K562 (cell line): Measurements from ENCODE around the gene OOSP4A. TPM values are rescaled to one million over a fixed set of nuclear protein-coding genes. Genes with fewer than 3 reads are reported as not detected.

ENCODE experiments used
- CEBPB ChIP-seq: fragments of 450-650 bp; IDR thresholded peaks from 2 replicates; pipeline ENCODE4 v1.6.1; 2016; ENCODE audit warnings: missing genetic modification characterization, missing compliant biosample characterization
- DDX20 ChIP-seq: fragments of 450-650 bp; IDR thresholded peaks from 2 replicates; pipeline ENCODE4 v1.6.1; 2016; ENCODE audit warnings: missing genetic modification characterization, low read depth, mild to moderate bottlenecking, missing compliant biosample characterization, moderate library complexity
- DMBX1 ChIP-seq: fragments of 250-450 bp; sonication (Bioruptor Pico); IDR thresholded peaks from 2 replicates; pipeline ENCODE4 v1.8.0; 2022; ENCODE audit warnings: inconsistent platforms, mild to moderate bottlenecking, moderate library complexity, borderline replicate concordance
- E4F1 ChIP-seq: fragments of 250-450 bp; sonication (Bioruptor Pico); IDR thresholded peaks from 2 replicates; pipeline ENCODE4 v1.5.0; 2021; ENCODE audit warnings: mild to moderate bottlenecking, borderline replicate concordance
- EP300 ChIP-seq: IDR thresholded peaks from 2 replicates; pipeline ENCODE4 v1.6.1; 2012; ENCODE audit warnings: low read length, improper control_type of control experiment
- FOXA3 ChIP-seq, 2 experiments: fragments of 450-650 bp in 1 of 2; sonication (generic) in 1 of 2; formaldehyde crosslinking; IDR thresholded peaks in 1 of 2; conservative IDR thresholded peaks in 1 of 2; 2 replicates each; pipeline versions ENCODE4 v1.4.0 to v1.8.0; 2020 to 2022; ENCODE audit warnings: mild to moderate bottlenecking in 2 of 2, missing genetic modification reagents in 1 of 2
- FOXJ2 ChIP-seq: fragments of 200-800 bp; sonication (Bioruptor generic); IDR thresholded peaks from 2 replicates; pipeline ENCODE4 v1.6.1; 2016; ENCODE audit warnings: missing genetic modification characterization, missing compliant biosample characterization
- GTF2A2 ChIP-seq: IDR thresholded peaks from 2 replicates; pipeline ENCODE4 v1.6.1; 2016; ENCODE audit warnings: mild to moderate bottlenecking, missing genetic modification characterization, missing compliant biosample characterization
- MCM5 ChIP-seq: fragments of 450-650 bp; IDR thresholded peaks from 2 replicates; pipeline ENCODE4 v1.6.1; 2016; ENCODE audit warnings: low read depth
- NFRKB ChIP-seq: fragments of 450-650 bp; IDR thresholded peaks from 2 replicates; pipeline ENCODE4 v1.6.1; 2016; ENCODE audit warnings: low read depth
- THAP7 ChIP-seq: fragments of 250-450 bp; sonication (Bioruptor Pico); IDR thresholded peaks from 2 replicates; pipeline ENCODE4 v1.5.0; 2021
- ZFP36 ChIP-seq: fragments of 150-350 bp; IDR thresholded peaks from 2 replicates; pipeline ENCODE4 v1.6.1; 2018; ENCODE audit warnings: low read length, low read depth; ENCODE audit not compliant: partially characterized antibody
- ZKSCAN8 ChIP-seq: fragments of 200-800 bp; sonication (Bioruptor generic); IDR thresholded peaks from 2 replicates; pipeline ENCODE4 v1.6.1; 2016; ENCODE audit warnings: missing genetic modification characterization, missing compliant biosample characterization
- ZNF324 ChIP-seq: fragments of 250-450 bp; sonication (Bioruptor Pico); IDR thresholded peaks from 2 replicates; pipeline ENCODE4 v1.4.0; 2020; ENCODE audit warnings: mild to moderate bottlenecking
- ZNF445 ChIP-seq: fragments of 250-450 bp; sonication (Bioruptor Pico); IDR thresholded peaks from 2 replicates; pipeline ENCODE4 v1.4.0; 2020; ENCODE audit warnings: low read depth, mild to moderate bottlenecking, moderate library complexity
- ZNF583 ChIP-seq: fragments of 250-450 bp; sonication (Bioruptor Pico); IDR thresholded peaks from 2 replicates; pipeline ENCODE4 v1.4.0; 2020
- polyA plus RNA-seq, 8 experiments: library from polyadenylated mRNA; depleted of rRNA in 4 of 8; stranded (reverse) in 5 of 8; unstranded in 3 of 8; fragments of >200 nt; fragmentation: Nextera tagmentation in 2 of 8; fragmentation: Illumina TruSeq in 1 of 8; extraction: Ambion mirVana in 2 of 8; extraction: Trizol in 1 of 8; gene quantifications; 2 replicates each; pipeline versions ENCODE4 v1.2.1 to v1.2.3, GENCODE V29; 2011 to 2014; ENCODE audit warnings: inconsistent platforms in 1 of 8, missing spikeins in 1 of 8
- total RNA-seq, 7 experiments: library from RNA; depleted of rRNA in 6 of 7; stranded (reverse); fragments of >200 nt in 6 of 7; fragmentation: Illumina TruSeq in 2 of 7; extraction: Trizol in 2 of 7; gene quantifications; 2 replicates each; pipeline versions ENCODE4 v1.2.1 to v1.2.3, GENCODE V29; 2011 to 2021; ENCODE audit warnings: low replicate concordance in 1 of 7
- TF ChIP-seq, protein P1 (sequence below): fragments of 450-650 bp; IDR thresholded peaks from 2 replicates; pipeline ENCODE4 v1.6.1; 2017; ENCODE audit warnings: antibody characterized with exemption, mild to moderate bottlenecking
- TF ChIP-seq, protein P2 (sequence below): sonication (generic); formaldehyde crosslinking; IDR thresholded peaks from 2 replicates; pipeline ENCODE4 v1.4.0; 2020; ENCODE audit warnings: mild to moderate bottlenecking, missing genetic modification reagents

OOSP4A gene
- total and polyA plus RNA-seq, 9 of the 15 experiments (the other 6 are each of a cell fraction or from before 2014, with no cell fraction given): 0.40 to 2.4 (median 0.74) TPM; not detected in 2

DNA sequence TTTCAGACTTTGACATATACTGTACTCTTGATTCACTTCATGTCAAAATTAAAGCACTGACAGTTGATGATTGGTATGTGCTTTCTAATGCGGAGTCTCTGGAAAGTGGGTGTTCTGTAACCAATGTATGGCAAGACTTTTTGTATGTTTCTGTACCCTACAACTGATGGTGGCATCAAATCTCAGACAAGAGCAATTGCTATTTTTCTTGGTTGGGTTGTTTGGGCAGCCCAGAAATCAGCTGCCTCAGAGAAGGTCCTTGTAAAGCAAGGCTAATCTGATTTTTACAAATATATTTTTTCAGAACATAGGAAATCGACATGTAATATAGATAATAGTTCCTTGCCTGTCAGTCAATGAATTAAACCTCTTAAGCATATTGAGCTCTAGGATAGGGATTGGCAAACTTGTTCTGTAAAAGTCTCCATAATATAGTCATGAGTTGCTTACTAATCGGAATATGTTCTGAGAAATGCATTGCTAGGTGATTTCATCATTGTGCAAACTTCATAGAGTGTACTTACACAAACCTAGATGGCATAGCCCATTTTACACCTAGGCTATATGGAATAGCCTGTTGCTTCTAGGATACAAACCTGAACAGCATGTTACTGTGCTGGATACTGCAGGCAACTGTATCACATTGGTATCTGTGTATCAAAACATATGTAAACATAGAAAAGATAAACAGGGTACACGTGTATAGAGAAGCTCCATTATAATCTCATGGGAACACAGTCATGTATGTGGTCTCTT, 10.2 kb upstream of the OOSP4A start (continued):
- TF ChIP-seq, protein P1, sequence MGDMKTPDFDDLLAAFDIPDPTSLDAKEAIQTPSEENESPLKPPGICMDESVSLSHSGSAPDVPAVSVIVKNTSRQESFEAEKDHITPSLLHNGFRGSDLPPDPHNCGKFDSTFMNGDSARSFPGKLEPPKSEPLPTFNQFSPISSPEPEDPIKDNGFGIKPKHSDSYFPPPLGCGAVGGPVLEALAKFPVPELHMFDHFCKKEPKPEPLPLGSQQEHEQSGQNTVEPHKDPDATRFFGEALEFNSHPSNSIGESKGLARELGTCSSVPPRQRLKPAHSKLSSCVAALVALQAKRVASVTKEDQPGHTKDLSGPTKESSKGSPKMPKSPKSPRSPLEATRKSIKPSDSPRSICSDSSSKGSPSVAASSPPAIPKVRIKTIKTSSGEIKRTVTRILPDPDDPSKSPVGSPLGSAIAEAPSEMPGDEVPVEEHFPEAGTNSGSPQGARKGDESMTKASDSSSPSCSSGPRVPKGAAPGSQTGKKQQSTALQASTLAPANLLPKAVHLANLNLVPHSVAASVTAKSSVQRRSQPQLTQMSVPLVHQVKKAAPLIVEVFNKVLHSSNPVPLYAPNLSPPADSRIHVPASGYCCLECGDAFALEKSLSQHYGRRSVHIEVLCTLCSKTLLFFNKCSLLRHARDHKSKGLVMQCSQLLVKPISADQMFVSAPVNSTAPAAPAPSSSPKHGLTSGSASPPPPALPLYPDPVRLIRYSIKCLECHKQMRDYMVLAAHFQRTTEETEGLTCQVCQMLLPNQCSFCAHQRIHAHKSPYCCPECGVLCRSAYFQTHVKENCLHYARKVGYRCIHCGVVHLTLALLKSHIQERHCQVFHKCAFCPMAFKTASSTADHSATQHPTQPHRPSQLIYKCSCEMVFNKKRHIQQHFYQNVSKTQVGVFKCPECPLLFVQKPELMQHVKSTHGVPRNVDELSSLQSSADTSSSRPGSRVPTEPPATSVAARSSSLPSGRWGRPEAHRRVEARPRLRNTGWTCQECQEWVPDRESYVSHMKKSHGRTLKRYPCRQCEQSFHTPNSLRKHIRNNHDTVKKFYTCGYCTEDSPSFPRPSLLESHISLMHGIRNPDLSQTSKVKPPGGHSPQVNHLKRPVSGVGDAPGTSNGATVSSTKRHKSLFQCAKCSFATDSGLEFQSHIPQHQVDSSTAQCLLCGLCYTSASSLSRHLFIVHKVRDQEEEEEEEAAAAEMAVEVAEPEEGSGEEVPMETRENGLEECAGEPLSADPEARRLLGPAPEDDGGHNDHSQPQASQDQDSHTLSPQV: peak; percentile 67
- TF ChIP-seq MCM5 (no peak), GTF2A2 (tag) (peak; percentile 11; the same call in 1 of the 2 replicates), ZFP36 (no peak), E4F1 (0 out of 2 replicates have a peak, but pooled peaks have one; percentile 51), ZNF583 (CRISPR knock-in tag) (peak; percentile 80; the same call in 1 of the 2 replicates), FOXA3 (CRISPR knock-in tag; conservative IDR thresholded peaks at IDR 0.05 in 1 of 2, IDR thresholded peaks at IDR 0.05 in 1 of 2) (peak in 1 of 2 experiments; percentile 58; a peak in 1 of 4 replicates), DDX20 (tag) (peak; percentile 74; the same call in 1 of the 2 replicates), CEBPB (tag) (peak; percentile 77), DMBX1 (CRISPR knock-in tag) (peak; percentile 78; the same call in 1 of the 2 replicates), ZKSCAN8 (0 out of 2 replicates have a peak, but pooled peaks have one; percentile 14), THAP7 (CRISPR knock-in tag) (no peak), ZNF324 (0 out of 2 replicates have a peak, but pooled peaks have one; percentile 9), NFRKB (peak; percentile 67; the same call in 1 of the 2 replicates), ZNF445 (CRISPR knock-in tag) (no peak), FOXJ2 (peak; percentile 85), EP300 (peak; percentile 60; the same call in 1 of the 2 replicates)
- TF ChIP-seq, protein P2, sequence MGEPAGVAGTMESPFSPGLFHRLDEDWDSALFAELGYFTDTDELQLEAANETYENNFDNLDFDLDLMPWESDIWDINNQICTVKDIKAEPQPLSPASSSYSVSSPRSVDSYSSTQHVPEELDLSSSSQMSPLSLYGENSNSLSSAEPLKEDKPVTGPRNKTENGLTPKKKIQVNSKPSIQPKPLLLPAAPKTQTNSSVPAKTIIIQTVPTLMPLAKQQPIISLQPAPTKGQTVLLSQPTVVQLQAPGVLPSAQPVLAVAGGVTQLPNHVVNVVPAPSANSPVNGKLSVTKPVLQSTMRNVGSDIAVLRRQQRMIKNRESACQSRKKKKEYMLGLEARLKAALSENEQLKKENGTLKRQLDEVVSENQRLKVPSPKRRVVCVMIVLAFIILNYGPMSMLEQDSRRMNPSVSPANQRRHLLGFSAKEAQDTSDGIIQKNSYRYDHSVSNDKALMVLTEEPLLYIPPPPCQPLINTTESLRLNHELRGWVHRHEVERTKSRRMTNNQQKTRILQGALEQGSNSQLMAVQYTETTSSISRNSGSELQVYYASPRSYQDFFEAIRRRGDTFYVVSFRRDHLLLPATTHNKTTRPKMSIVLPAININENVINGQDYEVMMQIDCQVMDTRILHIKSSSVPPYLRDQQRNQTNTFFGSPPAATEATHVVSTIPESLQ (CRISPR knock-in tag): no peak
